Spleen (tissue), 7 donors: ENCODE data around the gene NBPF3.
"Not testable (repeated sequence)": the region's sequence is repeated elsewhere in the genome, so short reads cannot be mapped to it uniquely, and the experiment has no call there.

ENCODE experiments used
- POLR2A ChIP-seq, 3 donors: fragments of 450-650 bp; IDR thresholded peaks; one replicate each; pipeline ENCODE4 v1.5.1; 2017; ENCODE audit warnings: antibody characterized with exemption in 3 of 3, mild to moderate bottlenecking in 1 of 3
- TF ChIP-seq, protein P1 (sequence below), 11 experiments: fragments of 200-600 bp in 7 of 11; fragments of 450-650 bp in 4 of 11; sonication (generic) in 4 of 11; IDR thresholded peaks in 8 of 11; conservative IDR thresholded peaks in 3 of 11; 1 replicate in 7 of 11; 2 replicates in 4 of 11; pipeline versions ENCODE4 v1.4.0 to v1.8.0; 2016 to 2021; ENCODE audit warnings: antibody characterized with exemption in 11 of 11, inconsistent platforms in 4 of 11, mild to moderate bottlenecking in 1 of 11
- donor health status: DM: no; HTN: no; CAD: no; lungs with moderate emphysema.
- donor health status: DM: no; HTN: no; CAD: no.
- donor health status: DM: no; HTN: no; CAD: no.

DNA sequence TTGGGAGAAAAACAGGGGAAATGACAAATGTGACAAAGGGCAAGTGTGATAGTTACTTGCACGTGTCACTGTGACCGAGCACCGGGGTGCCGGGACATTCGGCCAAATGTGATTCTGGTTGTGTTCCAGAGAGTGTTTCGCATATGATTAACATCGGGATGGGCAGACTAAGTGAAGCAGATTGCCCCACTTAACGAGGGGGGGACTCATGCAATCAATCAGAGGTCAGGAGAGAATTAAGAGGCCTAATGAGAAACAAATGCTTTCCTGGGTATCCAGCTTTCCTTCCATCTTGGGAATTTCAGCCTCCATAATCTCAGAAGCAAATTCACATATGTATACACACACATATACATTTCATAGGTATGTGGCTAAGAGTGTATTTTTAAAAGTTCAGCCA, 18.6 kb upstream of the NBPF3 start:
- not testable (repeated sequence) for TF ChIP-seq POLR2A (IDR thresholded peaks at IDR 0.05)
- TF ChIP-seq, protein P1, sequence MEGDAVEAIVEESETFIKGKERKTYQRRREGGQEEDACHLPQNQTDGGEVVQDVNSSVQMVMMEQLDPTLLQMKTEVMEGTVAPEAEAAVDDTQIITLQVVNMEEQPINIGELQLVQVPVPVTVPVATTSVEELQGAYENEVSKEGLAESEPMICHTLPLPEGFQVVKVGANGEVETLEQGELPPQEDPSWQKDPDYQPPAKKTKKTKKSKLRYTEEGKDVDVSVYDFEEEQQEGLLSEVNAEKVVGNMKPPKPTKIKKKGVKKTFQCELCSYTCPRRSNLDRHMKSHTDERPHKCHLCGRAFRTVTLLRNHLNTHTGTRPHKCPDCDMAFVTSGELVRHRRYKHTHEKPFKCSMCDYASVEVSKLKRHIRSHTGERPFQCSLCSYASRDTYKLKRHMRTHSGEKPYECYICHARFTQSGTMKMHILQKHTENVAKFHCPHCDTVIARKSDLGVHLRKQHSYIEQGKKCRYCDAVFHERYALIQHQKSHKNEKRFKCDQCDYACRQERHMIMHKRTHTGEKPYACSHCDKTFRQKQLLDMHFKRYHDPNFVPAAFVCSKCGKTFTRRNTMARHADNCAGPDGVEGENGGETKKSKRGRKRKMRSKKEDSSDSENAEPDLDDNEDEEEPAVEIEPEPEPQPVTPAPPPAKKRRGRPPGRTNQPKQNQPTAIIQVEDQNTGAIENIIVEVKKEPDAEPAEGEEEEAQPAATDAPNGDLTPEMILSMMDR (IDR thresholded peaks at IDR 0.05 in 8 of 11, conservative IDR thresholded peaks at IDR 0.05 in 3 of 11): not testable (repeated sequence)
